Omental fat pad (tissue), 4 donors: Measurements from ENCODE around the gene LENG1. TPM values are rescaled to one million over a fixed set of nuclear protein-coding genes. Genes with fewer than 3 reads are reported as not detected.

Experiments used
- ATAC-seq: fragments of 150-250 bp; one replicate; pipeline ENCODE4 v1.9.1; 2016; ENCODE audit warnings: mild to moderate bottlenecking, moderate library complexity; ENCODE audit not compliant: low FRiP score
- DNase-seq: peaks from one replicate; pipeline ENCODE4 v3.0.0-alpha.2; 2019; ENCODE audit warnings: low spot score
- CTCF ChIP-seq, 3 donors: fragments of 450-650 bp; IDR thresholded peaks; one replicate each; pipeline ENCODE4 v1.5.1; 2016 to 2017; ENCODE audit warnings: antibody characterized with exemption in 3 of 3, mild to moderate bottlenecking in 3 of 3, moderate library complexity in 2 of 3
- total RNA-seq, 4 donors: library from RNA; depleted of rRNA; stranded (reverse); fragments of >200 nt; gene quantifications; one replicate each; pipeline ENCODE4 v1.1.0, GENCODE V29; 2016

The LENG1 gene
- total RNA-seq, 4 donors from 2014 or later: 5.3 to 12.3 (median 7.4) TPM

GRCh38 chr19:54148158-54148557, 11.4 kb downstream of the LENG1 start:
- ATAC-seq (no peak), DNase-seq (no peak)

GRCh38 chr19:54147676-54148075, 11.8 kb downstream of the LENG1 start:
- no peak for TF ChIP-seq CTCF (IDR thresholded peaks at IDR 0.05)
- DNase-seq (no peak), ATAC-seq (no peak)

More at GRCh38 chr19:54148158-54148557, 11.4 kb downstream of the LENG1 start:
- no peak for TF ChIP-seq CTCF (IDR thresholded peaks at IDR 0.05)

- DNase-seq: no peak
These were observed 13.9 kb downstream of the LENG1 start for GRCh38 chr19:54145541-54146158.

GRCh38 chr19:54142166-54142780, 17.2 kb downstream of the LENG1 start:
- no peak for TF ChIP-seq CTCF (IDR thresholded peaks at IDR 0.05)
- ATAC-seq (no peak), DNase-seq (no peak)

More at GRCh38 chr19:54145541-54146158, 13.9 kb downstream of the LENG1 start:
- no peak for TF ChIP-seq CTCF (IDR thresholded peaks at IDR 0.05)
- ATAC-seq: peak; percentile 4

GRCh38 chr19:54141356-54141755, 18.2 kb downstream of the LENG1 start:
- TF ChIP-seq CTCF (IDR thresholded peaks at IDR 0.05): no peak
- ATAC-seq: no peak

GRCh38 chr19:54138489-54139256, 20.8 kb downstream of the LENG1 start:
- no peak for DNase-seq
- no peak for ATAC-seq
- no peak for TF ChIP-seq CTCF (IDR thresholded peaks at IDR 0.05)

More at GRCh38 chr19:54141356-54141755, 18.2 kb downstream of the LENG1 start:
- no peak for DNase-seq
